GM19351 (cell line): ENCODE data around the gene MKKS.
"Not testable (repeated sequence)": the region's sequence is repeated elsewhere in the genome, so short reads cannot be mapped to it uniquely, and the experiment has no call there.

Experiments
- ATAC-seq: cut with Tn5 transposase; IDR thresholded peaks from one replicate; pipeline ENCODE4 v1.9.1; 2021; ENCODE audit warnings: mild to moderate bottlenecking, moderate library complexity; ENCODE audit not compliant: unreplicated experiment

Gene MKKS

DNA sequence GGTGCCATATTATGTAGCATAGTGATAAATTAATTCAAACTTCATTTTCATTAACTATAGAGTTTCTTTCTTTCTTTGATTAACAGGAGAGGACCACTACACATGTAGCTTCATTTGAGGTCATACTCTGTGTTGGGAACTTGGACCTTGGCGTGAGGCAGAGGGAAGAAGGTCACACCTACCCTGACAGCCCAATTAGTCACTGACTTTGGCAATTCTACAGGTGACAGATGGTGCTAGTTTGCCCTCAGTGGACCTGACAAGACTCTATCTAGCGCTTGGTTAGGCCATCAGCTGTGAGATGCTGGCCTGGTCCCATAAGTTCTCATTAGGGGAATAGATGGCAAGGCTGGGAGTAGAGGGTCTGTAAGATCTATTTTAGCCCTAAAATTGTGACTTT lies 15.2 kb upstream of the MKKS start:
- no peak for ATAC-seq

GRCh38 chr20:10448270-10449156 lies 14.5 kb upstream of the MKKS start:
- ATAC-seq, result no peak

- peak; percentile 100 for ATAC-seq
Measured at GRCh38 chr20:10447028-10447427, 13.0 kb upstream of the MKKS start.

- ATAC-seq, result no peak
Measured at GRCh38 chr20:10445758-10446157, 11.7 kb upstream of the MKKS start.

- ATAC-seq, result no peak
Measured at GRCh38 chr20:10443936-10444335, 9.9 kb upstream of the MKKS start.

DNA sequence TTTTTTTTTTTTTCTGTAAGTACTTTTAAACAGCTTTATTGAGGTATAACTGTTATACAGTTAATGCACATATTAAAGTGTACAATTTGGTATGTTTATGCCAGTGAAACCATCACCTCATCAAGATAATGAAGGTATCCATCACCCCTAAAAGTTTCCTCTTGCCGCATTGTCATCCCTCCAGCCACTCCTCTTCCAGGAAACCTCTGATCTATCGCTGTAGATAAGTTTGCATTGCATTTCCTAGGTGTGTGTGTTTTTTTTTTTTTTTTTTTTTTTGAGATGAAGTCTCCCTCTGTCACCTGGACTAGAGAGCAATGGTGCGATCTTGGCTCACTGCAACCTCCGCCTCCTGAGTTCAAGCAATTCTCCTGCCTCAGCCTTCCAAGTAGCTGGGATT lies 4.2 kb upstream of the MKKS start:
- no peak for ATAC-seq

DNA sequence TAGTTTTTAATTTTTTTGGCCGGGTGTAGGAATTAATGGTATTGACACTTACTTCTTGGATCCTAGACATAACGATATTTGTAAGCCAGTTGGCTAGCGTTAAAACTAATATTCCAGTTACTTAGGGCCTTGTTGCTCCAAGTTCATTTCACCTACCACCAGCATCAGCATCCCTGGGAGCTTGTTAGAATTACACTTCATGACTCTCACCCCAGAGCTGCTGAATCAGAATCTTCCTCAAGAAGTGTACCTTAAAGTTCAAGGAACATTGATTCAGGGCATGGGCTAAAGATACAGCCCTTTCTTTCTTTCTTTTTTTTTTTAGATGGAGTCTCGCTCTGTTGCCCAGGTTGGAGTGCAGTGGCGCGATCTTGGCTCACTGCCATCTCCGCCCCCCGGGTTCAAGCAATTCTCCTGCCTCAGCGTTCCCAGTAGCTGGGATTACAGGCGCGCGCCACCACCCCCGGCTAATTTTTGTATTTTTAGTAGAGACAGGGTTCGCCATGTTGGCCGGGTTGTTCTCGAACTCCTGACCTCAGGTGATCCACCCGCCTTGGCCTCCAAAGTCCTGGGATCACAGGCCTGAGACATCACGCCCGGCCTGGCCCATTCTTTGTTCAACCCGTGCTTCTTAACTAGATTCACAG lies 2.2 kb upstream of the MKKS start:
- no peak for ATAC-seq

GRCh38 chr20:10434832-10435812 lies 1.1 kb upstream of the MKKS start, which contains the start of gene SLX4IP:
Gene SLX4IP, plus strand, starts transcription at chr20:10435305. Its CDS starts 22,900 bp downstream, at chr20:10458205.
- ATAC-seq, result peak; percentile 67

GRCh38 chr20:10434467-10434831 lies 427 bp upstream of the MKKS start:
- ATAC-seq, result peak; percentile 28

DNA sequence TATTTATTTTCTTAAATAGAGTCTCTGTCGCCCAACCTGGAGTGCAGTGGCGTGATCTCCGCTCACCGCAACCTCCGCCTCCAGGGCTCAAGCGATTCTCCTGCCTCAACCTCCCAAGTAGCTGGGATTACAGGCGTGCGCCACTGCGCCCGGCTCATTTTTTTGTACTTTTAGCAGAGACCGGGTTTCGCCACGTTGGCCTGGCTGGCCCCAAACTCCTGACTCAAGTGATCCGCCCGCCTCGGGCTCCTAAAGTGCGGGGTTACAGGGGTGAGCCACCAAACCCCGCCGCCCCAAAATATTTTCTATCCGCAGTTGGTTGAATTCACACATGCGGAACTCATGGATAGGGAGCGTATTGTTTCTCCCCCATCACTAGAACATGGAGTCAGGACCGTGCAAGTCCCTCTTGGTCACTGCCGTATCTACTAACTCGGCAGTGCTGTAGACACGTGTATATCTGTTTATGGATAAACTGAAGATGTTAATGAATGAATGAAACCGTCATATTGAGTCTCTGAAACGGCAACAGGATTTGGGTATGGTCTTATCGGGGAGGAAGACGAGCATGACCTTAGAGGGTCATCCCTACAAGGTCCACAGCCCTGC lies 904 bp downstream of the MKKS start:
- ATAC-seq, result peak; percentile 0

DNA sequence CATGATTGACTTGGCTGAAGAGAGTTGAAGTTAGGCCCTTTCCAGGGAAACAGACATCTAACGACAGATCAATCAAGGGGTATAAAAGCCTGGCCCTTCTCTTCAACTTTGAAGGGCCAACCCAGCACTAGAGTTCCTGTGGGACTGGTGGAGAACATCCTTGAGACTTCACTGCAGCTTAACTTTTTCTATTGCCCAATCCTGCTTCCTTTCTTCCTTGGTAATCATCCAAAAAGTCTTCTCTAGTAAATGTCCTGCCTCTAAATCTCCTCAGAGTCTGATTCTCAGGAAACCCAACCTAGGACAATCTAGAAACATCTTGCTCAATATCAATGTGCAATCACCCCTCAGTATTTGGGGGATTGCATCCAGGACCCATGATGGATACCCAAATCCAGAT lies 1.9 kb downstream of the MKKS start:
- no peak for ATAC-seq

GRCh38 chr20:10430704-10431103 lies 3.3 kb downstream of the MKKS start:
- ATAC-seq, result no peak

- no peak for ATAC-seq
Measured at GRCh38 chr20:10430000-10430466, 4.0 kb downstream of the MKKS start.

DNA sequence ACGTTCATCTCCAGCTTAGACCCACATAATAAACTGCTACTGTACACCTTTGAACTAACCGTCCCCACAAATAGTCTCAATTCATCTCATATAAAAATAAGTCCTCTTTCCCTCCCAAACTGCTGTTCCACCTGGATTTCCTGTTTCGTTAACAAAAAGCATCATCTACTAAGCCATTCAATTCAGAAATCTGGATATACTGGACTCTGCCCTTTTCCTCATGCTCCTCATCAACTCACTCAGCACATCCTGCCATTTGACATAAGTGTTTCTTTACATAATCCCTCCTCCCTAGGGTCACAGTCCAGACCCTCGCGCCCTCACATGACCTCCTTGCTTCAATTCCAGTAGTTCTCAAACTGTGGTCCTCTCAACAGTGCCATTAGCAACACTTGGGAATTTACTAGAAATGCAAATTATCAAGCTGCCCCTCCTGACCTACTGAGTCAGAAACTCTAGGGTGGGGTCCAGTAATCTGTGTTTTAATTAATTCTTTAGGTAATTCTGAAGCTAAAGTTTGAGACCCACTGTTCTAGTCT lies 4.5 kb downstream of the MKKS start:
- ATAC-seq, result no peak

GRCh38 chr20:10428008-10428407 lies 6.0 kb downstream of the MKKS start:
- ATAC-seq, result no peak

GRCh38 chr20:10427060-10427692 lies 6.8 kb downstream of the MKKS start:
- no peak for ATAC-seq

- no peak for ATAC-seq
Measured at GRCh38 chr20:10423735-10424134, 10.3 kb downstream of the MKKS start.

DNA sequence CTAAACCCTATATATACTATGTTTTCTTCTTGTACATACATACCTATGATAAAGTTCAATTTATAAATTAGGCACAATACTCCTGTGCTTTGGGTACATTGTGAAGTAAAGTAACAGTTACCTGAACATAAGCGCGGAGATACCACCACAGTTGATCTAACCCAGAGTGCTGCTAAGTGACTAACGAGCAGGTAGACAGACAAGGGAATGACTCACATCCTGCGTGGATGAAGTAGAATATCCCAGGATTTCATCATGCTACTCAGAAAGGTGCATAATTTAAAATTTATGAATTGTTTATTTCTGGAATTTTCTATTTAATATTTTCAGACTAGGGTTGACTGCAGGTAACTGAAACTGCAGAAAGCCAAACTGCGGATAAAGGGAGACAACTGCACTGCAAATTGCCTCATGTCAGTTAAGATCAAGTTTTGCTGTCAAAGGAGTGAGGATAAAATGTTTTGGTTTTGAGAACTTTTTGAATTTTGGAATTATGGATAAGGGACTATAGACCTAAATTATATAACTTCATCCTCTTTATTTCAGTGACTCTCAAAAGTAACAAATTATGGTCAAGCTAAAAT lies 14.4 kb downstream of the MKKS start:
- ATAC-seq, result no peak

DNA sequence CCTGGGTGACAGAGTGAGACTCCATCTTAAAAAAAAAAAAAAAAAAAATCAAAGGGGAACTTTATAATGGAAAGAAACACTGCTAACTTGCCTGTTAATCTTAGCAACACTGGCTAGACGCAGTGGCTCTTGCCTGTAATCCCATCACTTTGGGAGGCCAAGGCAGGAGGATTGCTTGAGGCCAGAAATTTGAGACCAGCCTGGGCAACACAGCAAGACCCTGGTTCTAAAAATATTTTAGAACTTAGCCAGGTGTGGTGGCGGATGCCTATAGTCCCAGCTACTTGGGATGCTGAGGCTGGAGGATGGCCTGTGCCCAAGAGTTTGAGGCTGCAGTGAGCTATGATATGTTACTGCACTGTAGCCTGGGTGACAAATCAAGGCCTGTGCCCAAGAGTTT lies 16.8 kb downstream of the MKKS start:
- not testable (repeated sequence) for ATAC-seq
